Measurements from ENCODE around the gene MYOCOS. TPM values are rescaled to one million over a fixed set of nuclear protein-coding genes. Genes with fewer than 3 reads are reported as not detected.

Gene MYOCOS, protein sequence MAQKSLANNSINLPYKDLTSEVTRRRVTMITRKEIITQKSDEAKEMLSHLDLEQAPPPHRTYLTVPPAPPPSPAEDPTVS
- not detected for total RNA-seq (2021; ENCODE audit: unreplicated experiment)
- 0.05 TPM in 1 of 2 replicates, not detected in the other for polyA plus RNA-seq (2012)
- Bru-seq, nascent RNA = percentile 19 among the genes with signal in this experiment
- BruChase-seq, experiment 1, labeled RNA remaining after a 6-hour chase = percentile 30 among the genes with signal in this experiment
- percentile 21 among the genes with signal in this experiment for BruChase-seq, experiment 2, labeled RNA remaining after a 2-hour chase
- long read RNA-seq = 0 reads

DNA sequence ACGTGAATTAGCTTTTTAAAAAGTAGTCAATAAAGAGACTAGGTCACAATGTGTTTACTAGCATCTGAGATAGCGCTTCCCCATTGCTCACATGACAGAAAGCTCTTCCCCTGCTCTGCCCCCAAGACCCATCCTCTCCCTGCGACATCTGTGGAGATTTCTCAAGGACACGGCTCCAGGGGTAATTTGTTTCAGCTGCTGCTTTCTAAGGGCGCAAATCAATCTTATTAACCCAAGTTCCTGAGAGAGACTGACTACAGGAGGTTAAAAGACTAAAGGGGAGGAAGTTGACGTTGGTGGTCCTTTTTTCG is at the start of gene MYOCOS:
MYOCOS (plus strand) TSS at position 92 of the 311 bp plus-strand sequence. CDS start 1,641 bp downstream, outside the sequence.
- Histone ChIP-seq H3K4me1 (ENCODE audit: control insufficient read depth in 1 of 2, insufficient read depth in 2 of 2, low read length in 2 of 2) (no peaks in the 10 kb centered on the region), H3K9ac (ENCODE audit: low read length) (no peak within 1 kb of the TSS), H3K4me3 (replicated peaks in 1 of 2; ENCODE audit: low read depth in 1 of 2, low read length in 2 of 2) (no peak within 1 kb of the TSS), H3K4me2 (ENCODE audit: low read length) (no peak within 1 kb of the TSS), H3K36me3 (ENCODE audit: control insufficient read depth in 1 of 2, insufficient read depth in 2 of 2, low read length in 2 of 2) (no peaks in the 10 kb centered on the region), H3K27ac (ENCODE audit: low read depth, low read length) (no peak within 1 kb of the TSS), H4K20me1 (ENCODE audit: insufficient read depth) (no peaks in the 10 kb centered on the region), H3K79me2 (ENCODE audit: insufficient read depth, low read length) (no peaks in the 10 kb centered on the region), H3K9me3 (ENCODE audit: control insufficient read depth in 1 of 2, insufficient read depth in 1 of 2, low read depth in 1 of 2, low read length in 2 of 2) (no peaks in the 10 kb centered on the region), H3K9me2 (ENCODE audit: insufficient read depth) (no peaks in the 10 kb centered on the region), H3K27me3 (ENCODE audit: insufficient read depth, low read length) (0 out of 2 replicates have a peak, but pooled peaks cover 3% of the 10 kb centered on the region), H2AFZ (ENCODE audit: low read depth, low read length, poor library complexity, severe bottlenecking) (no peak within 1 kb of the TSS)
- RAD21 ChIA-PET (ENCODE audit: low non-redundant PET in 1 of 2, low total read pairs in 2 of 2, uncharacterized antibody in 2 of 2, unreplicated experiment in 2 of 2) = interaction anchor here in 1 of 2 experiments (0.5 kb wide), 1 partner anchor 108 kb away, joined by 3 read pairs; no protein-coding TSS in a partner anchor
- POLR2A ChIA-PET = no interaction called here
- no TSS peak for BruUV-seq (replicated peaks)
- no peak for TF ChIP-seq SRF (IDR thresholded peaks at IDR 0.05; ENCODE audit: low read depth)
- no peak for TF ChIP-seq ELF1 (IDR thresholded peaks at IDR 0.05; ENCODE audit: borderline replicate concordance, low read depth)
- ATAC-seq (no peak), DNase-seq (ENCODE audit: low read depth, low spot score) (no peak)
- intact Hi-C loops (cut with micrococcal nuclease) = no loop called here
- CTCF ChIA-PET = interaction anchor here (1.1 kb wide), 1 partner anchor 23 kb away, joined by 3 read pairs; no protein-coding TSS in a partner anchor

DNA sequence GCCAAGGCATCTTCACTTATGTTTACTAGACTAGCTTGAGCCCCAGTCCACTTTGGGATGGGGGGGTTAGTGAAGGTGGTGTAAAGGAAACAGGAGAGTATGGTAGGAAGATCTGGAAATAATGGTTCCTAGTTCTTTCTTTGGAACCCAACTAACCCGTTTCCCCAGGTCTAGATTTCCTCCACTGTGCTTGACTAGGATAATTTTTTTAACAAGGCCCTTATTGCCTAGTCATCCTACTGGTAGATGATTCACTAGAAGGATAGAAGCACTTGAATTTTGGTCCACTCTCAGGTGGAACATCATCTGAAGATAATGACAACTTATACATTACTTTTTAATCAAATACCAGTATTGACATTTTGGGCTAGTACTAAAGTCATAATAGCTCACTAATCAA is 45.9 kb upstream of the MYOCOS start:
- no peak for DNase-seq (ENCODE audit: low read depth, low spot score)

More for the DNA sequence above, 45.9 kb upstream of the MYOCOS start:
- Histone ChIP-seq H3K9ac (ENCODE audit: low read length) (no peak overlapping the region), H3K9me2 (ENCODE audit: insufficient read depth) (no peaks in the 10 kb centered on the region), H3K36me3 (ENCODE audit: control insufficient read depth in 1 of 2, insufficient read depth in 2 of 2, low read length in 2 of 2) (peaks cover 43 to 55% of the 10 kb centered on the region in 2 experiments), H3K27ac (ENCODE audit: low read depth, low read length) (no peak overlapping the region), H3K79me2 (ENCODE audit: insufficient read depth, low read length) (peaks cover 19% of the 10 kb centered on the region), H3K4me1 (ENCODE audit: control insufficient read depth in 1 of 2, insufficient read depth in 2 of 2, low read length in 2 of 2) (no peaks in the 10 kb centered on the region), H2AFZ (ENCODE audit: low read depth, low read length, poor library complexity, severe bottlenecking) (no peak overlapping the region), H3K4me2 (ENCODE audit: low read length) (no peak overlapping the region), H3K4me3 (replicated peaks in 1 of 2; ENCODE audit: low read depth in 1 of 2, low read length in 2 of 2) (no peak overlapping the region), H3K27me3 (ENCODE audit: insufficient read depth, low read length) (no peaks in the 10 kb centered on the region), H4K20me1 (ENCODE audit: insufficient read depth) (peaks cover 1% of the 10 kb centered on the region; the same call in 1 of the 2 replicates), H3K9me3 (ENCODE audit: control insufficient read depth in 1 of 2, insufficient read depth in 1 of 2, low read depth in 1 of 2, low read length in 2 of 2) (no peaks in the 10 kb centered on the region)
- ATAC-seq = no peak
- intact Hi-C loops (cut with micrococcal nuclease) = no loop called here
- TF ChIP-seq SIN3A (IDR thresholded peaks at IDR 0.05; ENCODE audit: low read depth) (no peak), EZH2phosphoT487 (IDR thresholded peaks at IDR 0.05; ENCODE audit: borderline replicate concordance) (no peak), SRF (IDR thresholded peaks at IDR 0.05; ENCODE audit: low read depth) (no peak), CEBPB (IDR thresholded peaks at IDR 0.05; ENCODE audit: low read depth) (no peak), TCF7L2 (IDR thresholded peaks at IDR 0.05; ENCODE audit: borderline replicate concordance, extremely low read depth, insufficient read depth, insufficient read length) (no peak), RAD21 (IDR thresholded peaks at IDR 0.05; ENCODE audit: low read depth) (no peak), JUND (IDR thresholded peaks at IDR 0.05) (no peak)
- TF ChIP-seq, protein P1, sequence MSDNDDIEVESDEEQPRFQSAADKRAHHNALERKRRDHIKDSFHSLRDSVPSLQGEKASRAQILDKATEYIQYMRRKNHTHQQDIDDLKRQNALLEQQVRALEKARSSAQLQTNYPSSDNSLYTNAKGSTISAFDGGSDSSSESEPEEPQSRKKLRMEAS (IDR thresholded peaks at IDR 0.05) = no peak
- ChIA-PET POLR2A (no interaction called here), RAD21 (ENCODE audit: low non-redundant PET in 1 of 2, low total read pairs in 2 of 2, uncharacterized antibody in 2 of 2, unreplicated experiment in 2 of 2) (no interaction called here), CTCF (no interaction called here)
- no TSS peak for BruUV-seq (replicated peaks)
